HepG2 (cell line): Measurements from ENCODE around the gene ZMIZ1. TPM values are rescaled to one million over a fixed set of nuclear protein-coding genes. Genes with fewer than 3 reads are reported as not detected.

ENCODE experiments used
- ATRX ChIP-seq: sonication (generic); formaldehyde crosslinking; IDR thresholded peaks from 2 replicates; pipeline ENCODE4 v1.4.0; 2020; ENCODE audit warnings: missing genetic modification reagents, borderline replicate concordance
- CBX5 ChIP-seq: sonication (generic); formaldehyde crosslinking; IDR thresholded peaks from 2 replicates; pipeline ENCODE4 v1.4.0; 2020; ENCODE audit warnings: missing genetic modification reagents, borderline replicate concordance
- CENPT ChIP-seq: sonication (generic); formaldehyde crosslinking; IDR thresholded peaks from 2 replicates; pipeline ENCODE4 v1.8.0; 2022; ENCODE audit warnings: low read depth, mild to moderate bottlenecking, moderate library complexity, missing genetic modification reagents
- FOXA1 ChIP-seq, 2 experiments: fragments of 450-650 bp in 1 of 2; sonication (generic) in 1 of 2; formaldehyde crosslinking in 1 of 2; IDR thresholded peaks; 2 replicates each; pipeline versions ENCODE4 v1.4.0 to v1.6.1; 2016 to 2020; ENCODE audit warnings: missing genetic modification reagents in 1 of 2
- GZF1 ChIP-seq: sonication (generic); formaldehyde crosslinking; IDR thresholded peaks from 2 replicates; pipeline ENCODE4 v1.5.1; 2020; ENCODE audit warnings: mild to moderate bottlenecking, missing genetic modification reagents
- HDAC6 ChIP-seq: fragments of 200-600 bp; sonication (generic); IDR thresholded peaks from 2 replicates; pipeline ENCODE4 v1.7.0; 2017; ENCODE audit warnings: mild to moderate bottlenecking, antibody characterized with exemption, low read length, low read depth
- IRF9 ChIP-seq: sonication (generic); formaldehyde crosslinking; IDR thresholded peaks from 2 replicates; pipeline ENCODE4 v1.8.0; 2022; ENCODE audit warnings: missing genetic modification reagents, mild to moderate bottlenecking, borderline replicate concordance
- MAFF ChIP-seq: IDR thresholded peaks from 2 replicates; pipeline ENCODE4 v1.6.1; 2011; ENCODE audit warnings: low read depth, low read length, improper control_type of control experiment
- MXD4 ChIP-seq: IDR thresholded peaks from 2 replicates; pipeline ENCODE4 v1.6.1; 2016; ENCODE audit warnings: mild to moderate bottlenecking, missing biosample characterization, missing genetic modification reagents
- PHF8 ChIP-seq: sonication (generic); formaldehyde crosslinking; IDR thresholded peaks from 2 replicates; pipeline ENCODE4 v1.5.0; 2020; ENCODE audit warnings: missing genetic modification reagents
- RBFOX2 ChIP-seq: fragments of 200-400 bp; formaldehyde crosslinking; IDR thresholded peaks from 2 replicates; pipeline ENCODE4 v1.6.1; 2017; ENCODE audit warnings: low read depth, mild to moderate bottlenecking, low read length
- SMAD3 ChIP-seq: sonication (generic); formaldehyde crosslinking; IDR thresholded peaks from 2 replicates; pipeline ENCODE4 v1.4.0; 2020; ENCODE audit warnings: missing genetic modification reagents
- SMC3 ChIP-seq: IDR thresholded peaks from 2 replicates; pipeline ENCODE4 v1.6.1; 2011; ENCODE audit warnings: low read length, improper control_type of control experiment
- SOX13 ChIP-seq, 3 experiments: fragments of 450-650 bp in 1 of 3; sonication (generic) in 1 of 3; formaldehyde crosslinking in 1 of 3; IDR thresholded peaks in 2 of 3; conservative IDR thresholded peaks in 1 of 3; 2 replicates each; pipeline versions ENCODE4 v1.5.0 to v1.6.1; 2016 to 2020; ENCODE audit warnings: antibody characterized with exemption in 1 of 3, mild to moderate bottlenecking in 1 of 3, missing compliant biosample characterization in 1 of 3, missing genetic modification reagents in 1 of 3, moderate library complexity in 1 of 3
- TARDBP ChIP-seq: sonication (generic); formaldehyde crosslinking; IDR thresholded peaks from 2 replicates; pipeline ENCODE4 v1.8.0; 2022; ENCODE audit warnings: mild to moderate bottlenecking, missing genetic modification reagents
- ZBTB8A ChIP-seq: sonication (generic); formaldehyde crosslinking; IDR thresholded peaks from 2 replicates; pipeline ENCODE4 v1.4.0; 2020; ENCODE audit warnings: mild to moderate bottlenecking, low read depth, missing genetic modification reagents, borderline replicate concordance
- ZFAT ChIP-seq: sonication (generic); formaldehyde crosslinking; conservative IDR thresholded peaks from 2 replicates; pipeline ENCODE4 v1.8.1; 2023; ENCODE audit warnings: missing genetic modification reagents, inconsistent platforms
- ZNF180 ChIP-seq: sonication (generic); formaldehyde crosslinking; IDR thresholded peaks from 2 replicates; pipeline ENCODE4 v1.4.0; 2020; ENCODE audit warnings: low read depth, missing genetic modification reagents, borderline replicate concordance
- ZNF230 ChIP-seq: sonication (generic); formaldehyde crosslinking; IDR thresholded peaks from 2 replicates; pipeline ENCODE4 v1.4.0; 2020; ENCODE audit warnings: mild to moderate bottlenecking, missing genetic modification reagents
- ZNF251 ChIP-seq: sonication (generic); formaldehyde crosslinking; IDR thresholded peaks from 2 replicates; pipeline ENCODE4 v1.9.0; 2021; ENCODE audit warnings: mild to moderate bottlenecking, missing genetic modification reagents
- polyA plus RNA-seq, 8 experiments: library from polyadenylated mRNA; depleted of rRNA in 3 of 8; stranded (reverse) in 7 of 8; unstranded in 1 of 8; fragments of >200 nt; fragmentation: Illumina TruSeq in 4 of 8; extraction: Trizol in 4 of 8; gene quantifications; 2 replicates each; pipeline versions ENCODE4 v1.2.1 to v1.2.3, GENCODE V29; 2011 to 2016; ENCODE audit warnings: low read depth in 4 of 8, missing spikeins in 1 of 8, mixed read lengths in 1 of 8; ENCODE audit not compliant: insufficient read depth in 1 of 8
- total RNA-seq, 5 experiments: library from RNA; depleted of rRNA; stranded (reverse); fragments of >200 nt; fragmentation: Illumina TruSeq; extraction: Trizol; gene quantifications; 2 replicates each; pipeline ENCODE4 v1.2.3, GENCODE V29; 2016; ENCODE audit warnings: low read depth in 1 of 5
- TF ChIP-seq, protein P1 (sequence below), 2 experiments: IDR thresholded peaks; 2 replicates each; pipeline ENCODE4 v1.6.1; 2011 to 2012; ENCODE audit warnings: low read length in 2 of 2, borderline replicate concordance in 1 of 2, low read depth in 1 of 2, mild to moderate bottlenecking in 1 of 2, moderate library complexity in 1 of 2
- TF ChIP-seq, protein P2 (sequence below): sonication (generic); formaldehyde crosslinking; IDR thresholded peaks from 2 replicates; pipeline ENCODE4 v1.4.0; 2020; ENCODE audit warnings: missing genetic modification reagents, mild to moderate bottlenecking, borderline replicate concordance

The ZMIZ1 gene
- total and polyA plus RNA-seq, 2 of the 13 experiments (the other 11 are each of a cell fraction or from before 2014, with no cell fraction given), result 5.3 to 10.2 TPM

- TF ChIP-seq, protein P1, sequence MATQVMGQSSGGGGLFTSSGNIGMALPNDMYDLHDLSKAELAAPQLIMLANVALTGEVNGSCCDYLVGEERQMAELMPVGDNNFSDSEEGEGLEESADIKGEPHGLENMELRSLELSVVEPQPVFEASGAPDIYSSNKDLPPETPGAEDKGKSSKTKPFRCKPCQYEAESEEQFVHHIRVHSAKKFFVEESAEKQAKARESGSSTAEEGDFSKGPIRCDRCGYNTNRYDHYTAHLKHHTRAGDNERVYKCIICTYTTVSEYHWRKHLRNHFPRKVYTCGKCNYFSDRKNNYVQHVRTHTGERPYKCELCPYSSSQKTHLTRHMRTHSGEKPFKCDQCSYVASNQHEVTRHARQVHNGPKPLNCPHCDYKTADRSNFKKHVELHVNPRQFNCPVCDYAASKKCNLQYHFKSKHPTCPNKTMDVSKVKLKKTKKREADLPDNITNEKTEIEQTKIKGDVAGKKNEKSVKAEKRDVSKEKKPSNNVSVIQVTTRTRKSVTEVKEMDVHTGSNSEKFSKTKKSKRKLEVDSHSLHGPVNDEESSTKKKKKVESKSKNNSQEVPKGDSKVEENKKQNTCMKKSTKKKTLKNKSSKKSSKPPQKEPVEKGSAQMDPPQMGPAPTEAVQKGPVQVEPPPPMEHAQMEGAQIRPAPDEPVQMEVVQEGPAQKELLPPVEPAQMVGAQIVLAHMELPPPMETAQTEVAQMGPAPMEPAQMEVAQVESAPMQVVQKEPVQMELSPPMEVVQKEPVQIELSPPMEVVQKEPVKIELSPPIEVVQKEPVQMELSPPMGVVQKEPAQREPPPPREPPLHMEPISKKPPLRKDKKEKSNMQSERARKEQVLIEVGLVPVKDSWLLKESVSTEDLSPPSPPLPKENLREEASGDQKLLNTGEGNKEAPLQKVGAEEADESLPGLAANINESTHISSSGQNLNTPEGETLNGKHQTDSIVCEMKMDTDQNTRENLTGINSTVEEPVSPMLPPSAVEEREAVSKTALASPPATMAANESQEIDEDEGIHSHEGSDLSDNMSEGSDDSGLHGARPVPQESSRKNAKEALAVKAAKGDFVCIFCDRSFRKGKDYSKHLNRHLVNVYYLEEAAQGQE (IDR thresholded peaks at IDR 0.05; ENCODE audit: borderline replicate concordance in 1 of 2, low read depth in 1 of 2, low read length in 2 of 2), result no peak
- TF ChIP-seq CENPT (CRISPR knock-in tag), result no peak
- no peak for TF ChIP-seq ZNF230 (CRISPR knock-in tag)
- TF ChIP-seq FOXA1 (IDR thresholded peaks at IDR 0.05), result no peak
- 0 out of 2 replicates have a peak, but pooled peaks have one; percentile 29 for TF ChIP-seq FOXA1 (CRISPR knock-in tag; IDR thresholded peaks at IDR 0.05)
- TF ChIP-seq ZBTB8A (CRISPR knock-in tag), result no peak
- TF ChIP-seq, protein P2, sequence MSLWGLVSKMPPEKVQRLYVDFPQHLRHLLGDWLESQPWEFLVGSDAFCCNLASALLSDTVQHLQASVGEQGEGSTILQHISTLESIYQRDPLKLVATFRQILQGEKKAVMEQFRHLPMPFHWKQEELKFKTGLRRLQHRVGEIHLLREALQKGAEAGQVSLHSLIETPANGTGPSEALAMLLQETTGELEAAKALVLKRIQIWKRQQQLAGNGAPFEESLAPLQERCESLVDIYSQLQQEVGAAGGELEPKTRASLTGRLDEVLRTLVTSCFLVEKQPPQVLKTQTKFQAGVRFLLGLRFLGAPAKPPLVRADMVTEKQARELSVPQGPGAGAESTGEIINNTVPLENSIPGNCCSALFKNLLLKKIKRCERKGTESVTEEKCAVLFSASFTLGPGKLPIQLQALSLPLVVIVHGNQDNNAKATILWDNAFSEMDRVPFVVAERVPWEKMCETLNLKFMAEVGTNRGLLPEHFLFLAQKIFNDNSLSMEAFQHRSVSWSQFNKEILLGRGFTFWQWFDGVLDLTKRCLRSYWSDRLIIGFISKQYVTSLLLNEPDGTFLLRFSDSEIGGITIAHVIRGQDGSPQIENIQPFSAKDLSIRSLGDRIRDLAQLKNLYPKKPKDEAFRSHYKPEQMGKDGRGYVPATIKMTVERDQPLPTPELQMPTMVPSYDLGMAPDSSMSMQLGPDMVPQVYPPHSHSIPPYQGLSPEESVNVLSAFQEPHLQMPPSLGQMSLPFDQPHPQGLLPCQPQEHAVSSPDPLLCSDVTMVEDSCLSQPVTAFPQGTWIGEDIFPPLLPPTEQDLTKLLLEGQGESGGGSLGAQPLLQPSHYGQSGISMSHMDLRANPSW (CRISPR knock-in tag), result no peak
- TF ChIP-seq ZNF180 (CRISPR knock-in tag), result no peak
- no peak for TF ChIP-seq MAFF
- TF ChIP-seq SOX13 (IDR thresholded peaks at IDR 0.05), result no peak
- peak in 1 of 2 experiments; percentile 72; a peak in 2 of 4 replicates for TF ChIP-seq SOX13 (CRISPR knock-in tag; conservative IDR thresholded peaks at IDR 0.05 in 1 of 2, IDR thresholded peaks at IDR 0.05 in 1 of 2)
- no peak for TF ChIP-seq SMC3
- no peak for TF ChIP-seq TARDBP (CRISPR knock-in tag)
- TF ChIP-seq PHF8 (CRISPR knock-in tag), result peak; percentile 28; the same call in 1 of the 2 replicates
- no peak for TF ChIP-seq HDAC6
- 0 out of 2 replicates have a peak, but pooled peaks have one; percentile 18 for TF ChIP-seq IRF9
- no peak; the same call in 1 of the 2 replicates for TF ChIP-seq SMAD3 (CRISPR knock-in tag)
- TF ChIP-seq RBFOX2, result no peak
- no peak for TF ChIP-seq ZNF251 (CRISPR knock-in tag)
- TF ChIP-seq MXD4 (CRISPR knock-in tag), result peak; percentile 47; the same call in 1 of the 2 replicates
- no peak for TF ChIP-seq ZFAT (CRISPR knock-in tag)
- no peak for TF ChIP-seq CBX5 (CRISPR knock-in tag)
- no peak for TF ChIP-seq GZF1
- no peak for TF ChIP-seq ATRX (CRISPR knock-in tag)
These were observed 119.6 kb downstream of the ZMIZ1 start (continued) for GRCh38 chr10:79188154-79188965.
